HG03196 (cell line): Measurements from ENCODE around the gene PRMT7.

Experiments
- ATAC-seq: cut with Tn5 transposase; IDR thresholded peaks from one replicate; pipeline ENCODE4 v1.9.1; 2021; ENCODE audit not compliant: unreplicated experiment

PRMT7 gene

GRCh38 chr16:68345958-68346635 lies 35.3 kb downstream of the PRMT7 start:
- ATAC-seq: no peak

- no peak for ATAC-seq
Measured at GRCh38 chr16:68346892-68347480, 36.2 kb downstream of the PRMT7 start.

- ATAC-seq: no peak
Measured at GRCh38 chr16:68347605-68348004, 36.8 kb downstream of the PRMT7 start.

GRCh38 chr16:68348639-68349445 lies 38.0 kb downstream of the PRMT7 start:
- no peak for ATAC-seq

GRCh38 chr16:68349838-68350410 lies 39.1 kb downstream of the PRMT7 start:
- ATAC-seq: no peak

GRCh38 chr16:68350813-68351350 lies 40.1 kb downstream of the PRMT7 start:
- no peak for ATAC-seq

- no peak for ATAC-seq
Measured at GRCh38 chr16:68351463-68351862, 40.6 kb downstream of the PRMT7 start.

- no peak for ATAC-seq
Measured at GRCh38 chr16:68351991-68352431, 41.2 kb downstream of the PRMT7 start.

- no peak for ATAC-seq
Measured at GRCh38 chr16:68353366-68353765, 42.5 kb downstream of the PRMT7 start.

GRCh38 chr16:68354816-68355215 lies 44.0 kb downstream of the PRMT7 start:
- ATAC-seq: no peak

- ATAC-seq: peak; percentile 16
Measured at GRCh38 chr16:68355447-68356248, 44.8 kb downstream of the PRMT7 start.

GRCh38 chr16:68356249-68356918 lies 45.6 kb downstream of the PRMT7 start:
- ATAC-seq: peak; percentile 69

GRCh38 chr16:68356919-68357286 lies 46.1 kb downstream of the PRMT7 start:
- no peak for ATAC-seq

- ATAC-seq: no peak
Measured at GRCh38 chr16:68357521-68357922, 46.7 kb downstream of the PRMT7 start.

- no peak for ATAC-seq
Measured at GRCh38 chr16:68357923-68358322, 47.1 kb downstream of the PRMT7 start.

- no peak for ATAC-seq
Measured at GRCh38 chr16:68358951-68359350, 48.1 kb downstream of the PRMT7 start.

GRCh38 chr16:68359398-68360191 lies 48.8 kb downstream of the PRMT7 start:
- ATAC-seq: no peak

GRCh38 chr16:68360547-68360946 lies 49.7 kb downstream of the PRMT7 start:
- ATAC-seq: no peak

- ATAC-seq: no peak
Measured at GRCh38 chr16:68360956-68361355, 50.1 kb downstream of the PRMT7 start.
